HepG2 (cell line): ENCODE measurements around the gene KCNJ5.

ENCODE experiments used
- EZH2 ChIP-seq: conservative IDR thresholded peaks from 2 replicates; pipeline ENCODE4 v1.6.1; 2012; ENCODE audit warnings: mild to moderate bottlenecking, low read depth, low read length, moderate library complexity
- KDM5A ChIP-seq: fragments of 200-600 bp; sonication (generic); IDR thresholded peaks from 2 replicates; pipeline ENCODE4 v1.7.0; 2018; ENCODE audit warnings: antibody characterized with exemption, mild to moderate bottlenecking, low read length, borderline replicate concordance
- MBNL3 ChIP-seq: fragments of 250-450 bp; sonication (Bioruptor Pico); conservative IDR thresholded peaks from 2 replicates; pipeline ENCODE4 v1.8.0; 2022; ENCODE audit warnings: mild to moderate bottlenecking, inconsistent platforms

- no peak for TF ChIP-seq KDM5A
- TF ChIP-seq EZH2: no peak
- TF ChIP-seq MBNL3 (CRISPR knock-in tag): no peak
Observed at GRCh38 chr11:128876133-128876650, 15.0 kb upstream of the KCNJ5 start.
